ENCODE data around the gene DNM2.
"Not testable (repeated sequence)": the region's sequence is repeated elsewhere in the genome, so short reads cannot be mapped to it uniquely, and the experiment has no call there.

GRCh38 chr19:10746437-10746836 lies 28.6 kb downstream of the DNM2 start:
- not testable (repeated sequence) for TF ChIP-seq CTCF, EZH2phosphoT487 (IDR thresholded peaks at IDR 0.05; ENCODE audit: low read length)
